GM12891 (cell line): ENCODE data around the gene SCGB1C2. TPM values are rescaled to one million over a fixed set of nuclear protein-coding genes. Genes with fewer than 3 reads are reported as not detected.
"Not testable (repeated sequence)": the region's sequence is repeated elsewhere in the genome, so short reads cannot be mapped to it uniquely, and the experiment has no call there.

Source experiments
- DNase-seq: peaks from one replicate; pipeline ENCODE4 v3.0.0; 2011; ENCODE audit warnings: low spot score; ENCODE audit not compliant: insufficient read length
- FAIRE-seq: peaks from 2 replicates; lab custom pipeline; 2011; peaks lifted over from hg19 to GRCh38; lab: Jason Lieb, UNC
- PAX5 ChIP-seq: IDR thresholded peaks from 2 replicates; pipeline ENCODE4 v1.6.1; 2011; ENCODE audit warnings: low read length, moderate library complexity, mild to moderate bottlenecking; ENCODE audit not compliant: insufficient read depth, severe bottlenecking
- POLR2A ChIP-seq: IDR thresholded peaks from 2 replicates; pipeline ENCODE4 v1.6.1; 2011; ENCODE audit warnings: low read depth, low read length, control low read depth
- POLR2AphosphoS5 ChIP-seq: IDR thresholded peaks from 2 replicates; pipeline ENCODE4 v1.6.1; 2011; ENCODE audit warnings: low read depth, low read length, control low read depth
- POU2F2 ChIP-seq: IDR thresholded peaks from 2 replicates; pipeline ENCODE4 v1.6.1; 2011; ENCODE audit warnings: low read depth, mild to moderate bottlenecking, control low read depth, low read length, moderate library complexity
- SPI1 ChIP-seq: IDR thresholded peaks from 2 replicates; pipeline ENCODE4 v1.6.1; 2011; ENCODE audit warnings: low read depth, low read length, control low read depth
- TAF1 ChIP-seq: IDR thresholded peaks from 2 replicates; pipeline ENCODE4 v1.6.1; 2011; ENCODE audit warnings: low read depth, low read length, control low read depth
- polyA plus RNA-seq: library from polyadenylated mRNA; unstranded; fragments of >200 nt; gene quantifications from one replicate; pipeline ENCODE4 v1.2.1, GENCODE V29; 2012; ENCODE audit warnings: low read depth, missing spikeins, inconsistent platforms; ENCODE audit not compliant: missing spikeins

The SCGB1C2 gene
- not detected for polyA plus RNA-seq

DNA sequence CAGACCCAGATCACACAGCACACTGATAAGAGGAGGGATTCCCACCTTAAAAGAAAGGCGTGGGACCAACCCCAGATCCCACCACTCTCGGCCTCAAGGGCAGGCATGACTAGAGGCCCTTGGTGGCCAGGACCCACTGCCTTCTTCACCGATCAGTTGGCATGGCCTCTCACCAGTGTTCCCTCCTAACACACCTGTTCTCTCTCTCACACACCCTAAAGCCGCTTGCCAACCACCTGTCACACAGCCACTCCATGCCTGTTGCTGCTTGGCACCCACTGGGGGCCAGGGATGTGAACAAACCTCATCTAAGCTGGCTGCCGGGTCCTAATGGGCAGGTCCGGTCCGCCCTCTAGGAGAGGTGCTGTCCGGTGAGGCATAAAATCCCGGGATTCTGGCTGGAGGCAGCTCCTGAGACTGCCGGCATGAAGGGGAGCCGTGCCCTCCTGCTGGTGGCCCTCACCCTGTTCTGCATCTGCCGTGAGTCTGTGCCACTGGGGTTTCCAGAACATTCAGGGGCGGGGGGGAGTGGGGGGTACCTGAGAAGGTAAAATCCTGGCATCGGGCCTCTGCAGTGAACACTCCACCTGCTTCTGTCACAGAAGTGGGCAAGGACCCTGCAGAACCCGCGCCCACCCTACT is at the start of gene SCGB1C2:
TSS of gene SCGB1C2 (plus strand) at position 404 of the 642 bp plus-strand sequence. CDS start at position 426, 22 bp downstream.
- not testable (repeated sequence) for FAIRE-seq

GRCh38 chr17:113111-113510 is 24.3 kb upstream of the SCGB1C2 start:
- not testable (repeated sequence) for FAIRE-seq, DNase-seq

More for the DNA sequence above, at the start of gene SCGB1C2:
- DNase-seq, result not testable (repeated sequence)

GRCh38 chr17:118339-118917 is 18.9 kb upstream of the SCGB1C2 start:
- DNase-seq, FAIRE-seq: not testable (repeated sequence)

GRCh38 chr17:133932-134331 is 3.4 kb upstream of the SCGB1C2 start:
- FAIRE-seq, DNase-seq: not testable (repeated sequence)

DNA sequence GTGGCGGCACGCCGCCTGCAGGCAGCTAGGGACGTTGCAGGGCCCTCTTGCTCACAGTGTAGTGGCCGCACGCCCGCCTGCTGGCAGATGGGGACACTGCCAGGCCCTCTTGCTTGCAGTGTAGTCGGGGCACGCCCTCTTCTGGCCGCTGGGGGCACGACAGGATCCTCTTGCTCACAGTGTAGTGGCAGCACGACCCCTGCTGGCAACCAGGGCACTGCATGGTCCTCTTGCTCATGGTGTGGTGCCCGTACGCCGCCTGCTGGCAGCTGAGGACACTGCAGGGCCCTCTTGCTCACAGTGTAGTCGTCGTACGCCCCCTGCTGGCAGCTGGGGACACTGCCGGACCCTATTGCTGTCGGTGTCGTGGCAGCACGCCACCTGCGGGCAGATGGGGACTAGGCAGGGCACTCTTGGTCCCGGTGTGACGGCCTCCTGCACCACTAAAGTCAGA is 3.0 kb upstream of the SCGB1C2 start:
- not testable (repeated sequence) for FAIRE-seq, DNase-seq

- FAIRE-seq, result not testable (repeated sequence)
These were observed 2.3 kb upstream of the SCGB1C2 start for GRCh38 chr17:135022-135421.

DNA sequence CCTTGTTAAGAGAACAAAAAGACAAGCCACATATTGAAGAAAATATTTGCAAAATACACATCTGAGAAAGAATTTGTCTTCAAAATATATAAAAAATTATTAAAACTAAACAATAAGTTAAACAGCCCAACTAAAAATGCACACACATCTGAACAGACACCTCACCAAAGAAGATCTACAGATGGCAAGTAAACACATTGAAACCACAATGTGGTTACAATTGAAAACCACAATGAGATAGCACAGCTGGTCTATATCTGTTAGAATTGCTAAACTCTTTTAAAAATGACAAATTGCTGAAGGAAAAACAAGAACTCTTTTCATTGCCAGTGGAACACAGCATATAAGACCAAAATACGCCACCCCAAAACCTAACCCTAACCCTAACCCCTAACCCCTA is 1.5 kb upstream of the SCGB1C2 start:
- not testable (repeated sequence) for DNase-seq, FAIRE-seq

More at GRCh38 chr17:135022-135421, 2.3 kb upstream of the SCGB1C2 start:
- not testable (repeated sequence) for DNase-seq

- FAIRE-seq, DNase-seq: not testable (repeated sequence)
These were observed 838 bp upstream of the SCGB1C2 start for GRCh38 chr17:136531-136930.

DNA sequence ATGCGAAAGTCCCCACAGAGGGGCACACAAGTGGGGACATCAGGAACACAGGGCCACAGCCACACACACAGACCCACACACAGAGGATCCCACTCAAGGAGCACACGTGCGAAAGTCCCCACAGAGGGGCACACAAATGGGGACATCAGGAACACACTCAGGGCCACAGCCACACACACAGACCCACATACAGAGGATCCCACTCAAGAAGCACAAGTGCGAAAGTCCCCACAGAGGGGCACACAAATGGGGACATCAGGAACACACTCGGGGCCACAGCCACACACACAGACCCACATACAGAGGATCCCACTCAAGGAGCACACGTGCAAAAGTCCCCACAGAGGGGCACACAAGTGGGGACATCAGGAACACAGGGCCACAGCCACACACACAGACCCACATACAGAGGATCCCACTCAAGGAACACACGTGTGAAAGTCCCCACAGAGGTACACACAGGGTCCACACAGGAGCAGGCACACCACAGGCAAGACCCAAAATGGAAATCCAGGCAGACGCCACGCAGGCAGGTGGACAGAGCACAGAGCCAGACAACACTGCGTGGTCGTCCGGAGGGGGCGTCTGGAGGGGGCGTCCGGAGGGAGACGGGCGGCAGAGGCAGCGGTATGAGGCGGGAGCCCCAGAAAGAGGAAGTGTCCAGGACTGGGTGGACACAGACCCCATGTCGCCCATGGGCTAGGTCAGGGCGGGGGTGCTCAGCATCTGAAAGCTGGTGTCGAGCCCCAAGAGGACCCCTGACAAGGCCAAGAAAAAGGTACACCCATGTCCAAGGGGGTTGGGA is 2.2 kb downstream of the SCGB1C2 start:
- DNase-seq, FAIRE-seq: not testable (repeated sequence)

- FAIRE-seq (no peak), DNase-seq (no peak)
- TF ChIP-seq TAF1 (no peak), SPI1 (no peak)
These were observed 4.8 kb downstream of the SCGB1C2 start for GRCh38 chr17:142102-142661.

DNA sequence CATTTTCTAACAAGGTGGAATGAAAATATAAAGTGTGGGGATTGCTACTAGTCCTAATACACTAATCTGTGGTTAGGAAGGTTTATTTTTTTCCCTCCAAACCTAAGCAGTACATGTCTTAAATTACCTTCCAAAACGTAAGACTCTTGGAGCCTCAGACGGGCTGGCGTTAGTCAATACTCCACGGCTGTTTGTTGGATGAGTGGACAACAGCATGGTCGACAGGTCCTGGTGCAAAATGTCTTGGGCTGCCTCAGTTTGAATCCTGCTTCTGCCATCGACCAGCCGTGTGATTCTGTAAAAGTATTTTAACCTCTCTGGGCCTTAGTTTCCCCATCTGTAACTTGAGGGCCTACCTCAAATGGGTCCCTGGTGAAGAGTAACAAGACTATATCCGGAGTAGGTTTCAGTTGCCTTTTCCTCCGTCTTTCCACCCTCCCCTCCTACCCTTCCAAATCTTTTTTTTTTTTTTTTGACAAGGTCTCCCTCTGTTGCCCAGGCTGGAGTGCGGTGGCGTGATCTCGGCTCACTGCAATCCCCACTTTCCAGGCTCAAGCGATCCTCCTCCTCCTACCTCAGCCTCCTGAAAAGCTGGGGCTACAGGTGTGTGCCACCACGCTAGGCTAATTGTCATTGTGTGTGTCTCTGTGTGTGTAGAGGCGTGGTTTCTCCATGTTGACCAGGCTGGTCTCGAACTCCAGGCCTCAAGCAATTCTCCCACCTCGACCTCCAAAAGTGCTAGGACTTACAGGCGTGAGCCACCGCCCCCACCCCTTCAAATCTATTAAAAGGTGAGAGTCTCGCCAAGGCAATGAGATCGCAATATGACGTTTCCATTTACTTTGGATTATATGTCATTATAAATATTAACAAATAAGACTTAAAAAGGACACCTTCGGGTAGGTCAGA is 5.8 kb downstream of the SCGB1C2 start:
- DNase-seq, result no peak
- TF ChIP-seq SPI1 (no peak), PAX5 (no peak), TAF1 (no peak), POLR2A (no peak), POU2F2 (no peak), POLR2AphosphoS5 (no peak)
- FAIRE-seq, result no peak
